Loucy (cell line): ENCODE data around the gene PLEKHD1.

Experiments used
- H2AFZ ChIP-seq: fragments of 200-600 bp; sonication (generic); 2 replicates; pipeline ENCODE4 v1.6.0; 2016; ENCODE audit warnings: antibody characterized with exemption, mild to moderate bottlenecking, low read length, moderate library complexity
- H3F3A ChIP-seq: fragments of 200-600 bp; 2 replicates; pipeline ENCODE4 v1.6.0; 2016; ENCODE audit warnings: antibody characterized with exemption, low read depth, mild to moderate bottlenecking
- H3K27me3 ChIP-seq: fragments of 200-600 bp; sonication (generic); 2 replicates; pipeline ENCODE4 v1.6.1; 2014; ENCODE audit warnings: low read length, mild to moderate bottlenecking; ENCODE audit not compliant: insufficient read depth, poor library complexity, severe bottlenecking
- H3K36me3 ChIP-seq: fragments of 200-600 bp; sonication (generic); 2 replicates; pipeline ENCODE4 v1.6.1; 2016; ENCODE audit warnings: low read length; ENCODE audit not compliant: insufficient read depth
- H3K4me1 ChIP-seq: fragments of 200-600 bp; sonication (generic); 2 replicates; pipeline ENCODE4 v1.5.1; 2014; ENCODE audit warnings: low read length, mild to moderate bottlenecking; ENCODE audit not compliant: insufficient read depth, poor library complexity, severe bottlenecking
- H3K4me2 ChIP-seq: fragments of 200-600 bp; sonication (generic); 2 replicates; pipeline ENCODE4 v1.6.0; 2014; ENCODE audit warnings: antibody characterized with exemption, low read length, low read depth, mild to moderate bottlenecking; ENCODE audit not compliant: poor library complexity, severe bottlenecking
- H3K4me3 ChIP-seq: fragments of 200-600 bp; sonication (generic); 2 replicates; pipeline ENCODE4 v1.5.1; 2014; ENCODE audit warnings: low read length, mild to moderate bottlenecking, mixed read lengths; ENCODE audit not compliant: poor library complexity, severe bottlenecking
- H3K79me2 ChIP-seq: fragments of 200-600 bp; sonication (generic); 2 replicates; pipeline ENCODE4 v1.6.1; 2014; ENCODE audit warnings: low read length; ENCODE audit not compliant: insufficient read depth
- H3K9ac ChIP-seq: fragments of 200-600 bp; sonication (generic); 2 replicates; pipeline ENCODE4 v1.6.0; 2014; ENCODE audit warnings: mild to moderate bottlenecking, low read depth, low read length, moderate library complexity; ENCODE audit not compliant: poor library complexity, severe bottlenecking
- H3K9me2 ChIP-seq: fragments of 200-600 bp; sonication (generic); replicated peaks from 2 replicates; pipeline ENCODE4 v1.6.1; 2016; ENCODE audit warnings: low read depth, low read length, mixed read lengths
- H3K9me3 ChIP-seq: fragments of 200-600 bp; sonication (generic); 2 replicates; pipeline ENCODE4 v1.6.1; 2014; ENCODE audit warnings: mild to moderate bottlenecking, antibody characterized with exemption, low read length, low read depth; ENCODE audit not compliant: insufficient read depth
- H4K20me1 ChIP-seq: fragments of 200-600 bp; sonication (generic); 2 replicates; pipeline ENCODE4 v1.6.0; 2014; ENCODE audit warnings: antibody characterized with exemption, low read length, mild to moderate bottlenecking; ENCODE audit not compliant: insufficient read depth, poor library complexity, severe bottlenecking
- CTCF ChIP-seq: fragments of 200-600 bp; sonication (generic); conservative IDR thresholded peaks from 2 replicates; pipeline ENCODE4 v1.5.1; 2014; ENCODE audit warnings: mild to moderate bottlenecking, antibody characterized with exemption, low read length
- EZH2phosphoT487 ChIP-seq: fragments of 200-600 bp; IDR thresholded peaks from 2 replicates; pipeline ENCODE4 v1.6.1; 2018; ENCODE audit warnings: antibody characterized with exemption, mild to moderate bottlenecking, moderate library complexity, borderline replicate concordance

PLEKHD1 gene

DNA sequence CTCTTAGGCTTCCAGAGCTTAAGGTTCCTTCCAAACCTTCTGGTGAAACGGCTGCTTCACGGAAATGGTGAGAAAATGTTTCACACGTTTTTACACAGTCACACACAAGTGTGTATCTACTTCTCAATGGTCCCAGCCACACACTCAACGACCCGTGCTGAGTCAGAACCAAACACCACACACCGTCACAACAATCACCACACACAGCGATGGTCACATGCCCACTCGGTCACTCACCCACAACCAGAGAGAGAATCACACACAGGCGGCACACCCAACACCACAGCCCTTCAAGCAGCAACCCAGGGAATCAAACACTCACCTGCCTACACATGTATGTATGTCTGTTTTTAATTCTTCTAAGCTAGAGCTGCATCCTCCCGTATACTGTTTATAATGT lies 12.6 kb upstream of the PLEKHD1 start:
- Histone ChIP-seq H3F3A (no peaks in the 10 kb centered on the region), H3K36me3 (no peaks in the 10 kb centered on the region), H3K9ac (no peak overlapping the region), H4K20me1 (no peaks in the 10 kb centered on the region), H3K4me3 (no peak overlapping the region), H3K27me3 (no peaks in the 10 kb centered on the region), H3K9me3 (no peaks in the 10 kb centered on the region), H3K9me2 (no peaks in the 10 kb centered on the region), H2AFZ (no peak overlapping the region), H3K4me1 (no peaks in the 10 kb centered on the region), H3K4me2 (no peak overlapping the region), H3K79me2 (no peaks in the 10 kb centered on the region)
- no peak for TF ChIP-seq CTCF
- no peak for TF ChIP-seq EZH2phosphoT487

- Histone ChIP-seq H3K27me3 (no peaks in the 10 kb centered on the region), H3K36me3 (no peaks in the 10 kb centered on the region), H3K9me3 (no peaks in the 10 kb centered on the region), H4K20me1 (no peaks in the 10 kb centered on the region), H2AFZ (no peak overlapping the region), H3K9me2 (no peaks in the 10 kb centered on the region), H3K4me3 (no peak overlapping the region), H3K9ac (no peak overlapping the region), H3K4me1 (no peaks in the 10 kb centered on the region), H3K79me2 (no peaks in the 10 kb centered on the region), H3K4me2 (no peak overlapping the region), H3F3A (no peaks in the 10 kb centered on the region)
- TF ChIP-seq CTCF (no peak), EZH2phosphoT487 (no peak)
Observed at GRCh38 chr14:69473260-69473659, 11.3 kb upstream of the PLEKHD1 start.

DNA sequence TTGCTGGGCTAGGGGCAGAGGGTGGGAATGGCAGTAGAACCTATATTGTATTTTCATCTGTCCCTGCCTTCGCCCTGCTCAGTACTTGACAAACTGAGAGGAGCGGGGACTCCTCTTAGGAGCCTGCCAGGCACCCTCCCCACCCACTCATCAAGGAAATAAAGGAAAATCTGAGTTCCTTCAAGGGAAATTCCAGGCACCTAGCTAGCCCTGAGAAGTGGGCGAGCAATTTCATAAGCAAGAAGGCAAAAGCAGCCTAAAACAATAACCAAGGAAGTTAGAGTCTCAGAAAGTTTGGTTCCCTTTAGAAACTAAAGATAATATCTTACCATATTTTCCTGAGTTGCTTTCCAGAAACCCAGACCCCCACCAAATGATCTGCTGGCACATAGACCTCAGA lies 10.6 kb upstream of the PLEKHD1 start:
- TF ChIP-seq EZH2phosphoT487 (no peak), CTCF (no peak)
- Histone ChIP-seq H3K9me2 (no peaks in the 10 kb centered on the region), H4K20me1 (no peaks in the 10 kb centered on the region), H2AFZ (no peak overlapping the region), H3K36me3 (no peaks in the 10 kb centered on the region), H3K79me2 (no peaks in the 10 kb centered on the region), H3F3A (no peaks in the 10 kb centered on the region), H3K4me1 (no peaks in the 10 kb centered on the region), H3K4me3 (no peak overlapping the region), H3K9me3 (no peaks in the 10 kb centered on the region), H3K27me3 (no peaks in the 10 kb centered on the region), H3K9ac (no peak overlapping the region), H3K4me2 (no peak overlapping the region)
